OCI-LY7 (cell line): ENCODE results near the gene MUC3A.
A peak's percentile ranks its signal among the peaks of the same experiment; 100 is the strongest.

Experiments
- EZH2phosphoT487 ChIP-seq: fragments of 200-600 bp; sonication (generic); IDR thresholded peaks from 2 replicates; pipeline ENCODE4 v1.6.1; 2018; ENCODE audit warnings: low read depth, borderline replicate concordance, mild to moderate bottlenecking, mixed run types, antibody characterized with exemption, low read length, moderate library complexity, mixed read lengths
- TF ChIP-seq, protein P1 (sequence below): fragments of 200-600 bp; sonication (generic); conservative IDR thresholded peaks from 2 replicates; pipeline ENCODE4 v1.5.1; 2014; ENCODE audit warnings: mild to moderate bottlenecking, antibody characterized with exemption, low read length, moderate library complexity, mixed read lengths

- TF ChIP-seq, protein P1, sequence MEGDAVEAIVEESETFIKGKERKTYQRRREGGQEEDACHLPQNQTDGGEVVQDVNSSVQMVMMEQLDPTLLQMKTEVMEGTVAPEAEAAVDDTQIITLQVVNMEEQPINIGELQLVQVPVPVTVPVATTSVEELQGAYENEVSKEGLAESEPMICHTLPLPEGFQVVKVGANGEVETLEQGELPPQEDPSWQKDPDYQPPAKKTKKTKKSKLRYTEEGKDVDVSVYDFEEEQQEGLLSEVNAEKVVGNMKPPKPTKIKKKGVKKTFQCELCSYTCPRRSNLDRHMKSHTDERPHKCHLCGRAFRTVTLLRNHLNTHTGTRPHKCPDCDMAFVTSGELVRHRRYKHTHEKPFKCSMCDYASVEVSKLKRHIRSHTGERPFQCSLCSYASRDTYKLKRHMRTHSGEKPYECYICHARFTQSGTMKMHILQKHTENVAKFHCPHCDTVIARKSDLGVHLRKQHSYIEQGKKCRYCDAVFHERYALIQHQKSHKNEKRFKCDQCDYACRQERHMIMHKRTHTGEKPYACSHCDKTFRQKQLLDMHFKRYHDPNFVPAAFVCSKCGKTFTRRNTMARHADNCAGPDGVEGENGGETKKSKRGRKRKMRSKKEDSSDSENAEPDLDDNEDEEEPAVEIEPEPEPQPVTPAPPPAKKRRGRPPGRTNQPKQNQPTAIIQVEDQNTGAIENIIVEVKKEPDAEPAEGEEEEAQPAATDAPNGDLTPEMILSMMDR, result peak; percentile 77
- TF ChIP-seq EZH2phosphoT487, result no peak
These were observed 16.6 kb downstream of the MUC3A start for GRCh38 chr7:100965723-100966541.
